HG03045 (cell line): Measurements from ENCODE around the gene PHRF1.

Experiments
- ATAC-seq: cut with Tn5 transposase; IDR thresholded peaks from one replicate; pipeline ENCODE4 v1.9.1; 2021; ENCODE audit warnings: mild to moderate bottlenecking, moderate library complexity; ENCODE audit not compliant: unreplicated experiment

The PHRF1 gene

DNA sequence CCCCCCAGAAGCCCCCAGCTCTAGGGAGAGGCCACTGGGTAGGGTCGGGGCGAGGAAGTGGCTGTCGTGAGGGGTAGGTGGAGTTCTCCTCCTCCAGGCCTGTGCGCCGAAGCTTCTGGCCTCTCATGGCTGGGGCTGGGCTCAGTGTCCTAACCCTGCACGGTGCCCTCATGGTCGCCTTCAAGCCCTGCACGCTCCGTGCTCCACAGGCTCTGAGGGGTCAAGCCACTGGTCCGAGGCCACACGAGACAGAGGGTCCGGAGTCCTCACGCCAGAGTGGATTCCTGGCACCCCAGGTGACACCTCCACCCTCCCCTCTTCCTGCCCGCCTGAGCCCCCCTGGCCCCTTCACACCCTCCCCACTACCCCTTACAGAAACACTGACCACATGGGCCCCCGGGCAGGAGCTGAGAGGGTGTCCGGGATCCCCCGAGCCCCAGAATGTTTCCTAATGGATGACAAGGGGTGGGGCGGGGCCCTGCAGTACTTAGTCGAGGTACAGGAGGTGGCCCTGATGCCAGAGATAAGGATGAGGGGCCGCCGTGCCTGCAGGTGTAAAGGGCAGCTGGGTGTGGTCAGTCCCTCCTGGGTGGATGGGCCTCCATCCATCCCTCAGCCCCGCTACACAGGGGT is 49.5 kb downstream of the PHRF1 start:
- no peak for ATAC-seq

DNA sequence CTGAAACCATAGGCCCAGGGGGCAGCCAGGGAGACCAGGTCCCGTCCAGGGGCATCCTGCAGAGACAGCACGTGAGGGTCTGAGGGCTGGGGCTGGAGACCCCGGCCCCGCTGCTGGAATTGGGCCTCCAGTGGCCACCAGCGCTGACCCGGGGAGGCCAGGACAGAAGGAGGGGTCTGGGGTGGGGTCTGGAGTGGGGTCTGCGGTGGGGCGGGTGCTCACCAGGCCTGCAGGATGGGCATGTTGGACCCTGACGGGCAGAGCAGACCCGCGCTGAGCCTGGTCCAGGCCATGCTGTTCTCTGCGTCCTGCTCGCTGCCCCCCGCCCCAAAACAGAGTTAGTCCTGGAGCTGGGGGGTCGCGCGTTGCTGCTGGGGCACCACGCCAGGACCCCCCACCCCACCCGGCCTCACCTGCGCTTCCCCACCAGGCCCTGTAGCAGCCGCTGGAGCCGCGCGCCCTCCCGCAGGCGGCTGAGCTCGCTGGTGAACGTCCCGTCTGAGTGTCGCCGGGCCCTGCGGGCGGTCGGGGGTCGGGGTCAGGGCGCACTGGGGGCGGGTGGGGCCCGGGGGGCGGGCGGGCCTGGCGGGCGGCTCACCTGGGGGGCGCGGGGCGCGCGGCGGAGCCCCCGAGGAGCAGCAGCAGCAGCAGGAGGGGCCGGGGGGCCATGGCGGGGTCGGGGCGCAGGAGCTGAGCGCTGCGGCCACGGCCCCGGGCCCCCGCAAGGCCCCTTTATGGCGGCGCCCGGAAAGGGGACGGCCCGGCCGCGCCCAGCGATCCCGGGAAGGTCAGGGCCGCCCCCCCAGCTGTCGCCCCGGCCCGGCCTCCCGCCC is 50.4 kb downstream of the PHRF1 start, which contains the start of gene SCT:
SCT (minus strand) TSS at position 707 of the 833 bp plus-strand sequence; CDS start at position 669, 38 bp downstream.
- ATAC-seq = no peak

DNA sequence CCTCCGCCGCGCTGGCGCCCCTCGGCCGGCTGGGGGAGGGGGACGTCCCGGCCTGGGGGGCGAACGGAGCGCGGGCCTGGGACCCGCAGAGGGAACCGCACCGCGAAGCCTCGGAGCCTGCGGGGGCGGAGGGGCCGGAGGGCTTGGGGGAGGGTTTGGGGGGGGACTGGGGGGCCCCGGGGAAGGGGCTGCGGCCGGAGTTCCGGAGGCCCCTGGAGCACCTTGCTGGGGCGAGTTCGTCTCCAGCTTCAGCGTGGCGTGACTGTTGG is 51.0 kb downstream of the PHRF1 start:
- ATAC-seq = no peak

DNA sequence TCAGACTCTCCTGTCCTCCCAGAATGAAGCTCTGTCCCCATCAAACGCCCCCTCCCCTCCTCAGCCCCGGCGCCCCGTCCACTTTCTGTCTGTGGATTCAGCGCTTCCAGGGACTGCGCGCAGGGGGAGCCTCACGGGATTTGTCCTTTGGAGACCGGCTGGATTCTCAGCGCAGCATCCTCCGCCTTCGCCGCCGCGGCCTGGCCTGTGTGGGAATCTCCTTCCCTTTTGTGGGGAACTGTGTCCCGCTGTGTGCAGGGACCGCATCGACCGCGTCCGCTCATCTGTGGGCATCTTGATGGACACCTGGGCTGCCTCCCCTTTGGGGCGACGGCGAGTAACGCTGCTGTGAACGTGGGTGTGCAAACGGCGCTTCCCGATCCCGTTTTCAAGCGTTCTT is 51.8 kb downstream of the PHRF1 start:
- ATAC-seq = no peak

DNA sequence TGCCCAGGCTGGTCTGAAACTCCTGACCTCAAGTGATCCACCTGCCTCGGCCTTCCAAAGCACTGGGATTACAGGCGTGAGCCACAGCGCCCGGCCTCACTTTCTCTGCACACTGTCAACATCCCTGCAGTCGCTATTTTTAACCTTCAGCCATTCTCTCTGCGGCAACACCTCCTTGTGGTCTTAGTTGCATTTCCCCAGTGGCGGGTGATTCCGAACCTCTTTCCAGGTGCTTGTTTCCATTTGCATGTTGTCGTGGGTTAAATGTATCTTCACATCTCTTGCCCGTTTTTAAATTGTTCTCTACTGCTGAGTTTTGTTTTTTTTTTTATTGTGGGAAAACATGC is 52.9 kb downstream of the PHRF1 start:
- ATAC-seq = no peak

DNA sequence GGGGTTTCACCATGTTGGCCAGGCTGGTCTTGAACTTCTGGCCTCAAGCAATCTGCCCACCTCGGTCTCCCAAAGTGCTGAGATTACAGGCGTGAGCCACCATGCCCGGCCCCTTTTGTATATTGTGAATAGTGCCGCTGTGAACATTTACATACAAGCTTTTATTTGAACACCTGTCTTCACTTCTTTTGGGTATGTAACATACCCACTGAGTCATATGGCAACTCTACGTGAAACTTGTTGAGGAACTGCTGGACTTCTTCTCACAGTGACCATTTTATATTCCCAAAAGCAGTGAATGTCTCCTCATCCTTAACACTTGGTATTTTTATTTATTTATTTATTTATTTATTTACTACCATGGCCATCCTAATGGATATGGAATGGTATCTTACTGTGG is 54.6 kb downstream of the PHRF1 start:
- ATAC-seq = no peak

DNA sequence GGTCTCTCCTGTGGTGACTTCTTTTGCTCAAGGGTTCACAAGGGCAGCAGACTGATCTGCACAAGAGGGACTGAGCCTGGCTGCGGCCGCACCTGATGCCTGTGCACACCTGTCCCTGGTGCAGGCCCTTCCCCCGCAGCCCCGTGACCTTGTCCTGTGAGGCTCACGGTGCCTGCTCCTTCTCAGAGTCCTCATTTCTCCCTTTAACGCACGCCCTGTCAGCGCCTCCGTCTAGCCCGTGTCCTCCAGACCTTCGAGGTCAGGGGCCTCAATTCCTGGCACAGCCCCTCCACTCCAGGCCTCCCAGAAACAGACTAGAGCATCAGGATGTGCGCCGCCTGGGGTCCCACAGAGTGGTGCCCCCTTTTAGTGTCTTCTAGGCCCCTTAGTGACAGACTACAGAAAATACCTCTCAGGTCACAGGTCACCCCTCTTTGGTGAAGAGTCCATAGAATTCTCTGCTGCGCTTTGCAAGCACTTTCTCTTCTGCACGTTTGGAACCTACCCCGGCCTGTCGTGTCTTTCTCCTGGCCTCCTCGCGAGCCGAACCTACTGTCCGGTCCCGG is 59.8 kb downstream of the PHRF1 start:
- ATAC-seq = no peak

DNA sequence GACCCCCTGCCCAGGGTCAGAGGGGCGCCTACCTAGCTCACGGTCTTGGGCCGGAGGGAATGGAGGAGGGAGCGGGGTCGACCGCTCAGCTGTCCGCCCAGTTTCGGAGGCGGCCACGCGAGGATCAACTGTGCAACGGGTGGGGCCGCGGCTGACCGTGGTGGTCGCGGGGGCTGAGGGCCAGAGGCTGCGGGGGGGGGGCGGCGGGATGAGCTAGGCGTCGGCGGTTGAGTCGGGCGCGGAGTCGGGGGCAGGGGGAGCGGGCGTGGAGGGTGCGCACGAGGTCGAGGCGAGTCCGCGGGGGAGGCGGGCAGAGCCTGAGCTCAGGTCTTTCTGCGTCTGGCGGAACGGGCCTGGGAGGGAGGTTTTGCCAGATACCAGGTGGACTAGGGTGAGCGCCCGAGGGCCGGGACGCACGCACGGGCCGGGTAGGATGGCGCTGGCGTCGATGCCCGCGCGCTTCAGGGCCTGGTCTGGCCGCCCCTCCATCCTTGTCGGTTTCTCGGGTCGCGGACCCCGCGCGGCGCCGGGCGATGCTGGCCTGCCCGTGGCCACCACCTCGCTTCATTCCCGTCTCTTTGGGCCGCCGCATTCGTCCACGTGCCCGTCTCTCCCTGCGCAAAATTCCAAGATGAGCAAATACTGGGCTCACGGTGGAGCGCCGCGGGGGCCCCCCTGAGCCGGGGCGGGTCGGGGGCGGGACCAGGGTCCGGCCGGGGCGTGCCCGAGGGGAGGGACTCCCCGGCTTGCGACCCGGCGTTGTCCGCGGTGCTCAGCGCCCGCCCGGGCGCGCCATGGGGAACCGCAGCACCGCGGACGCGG is 60.5 kb downstream of the PHRF1 start, which contains the start of gene DRD4:
DRD4 (plus strand) TSS at position 759 of the 822 bp plus-strand sequence; CDS start at position 795, 36 bp downstream.
- ATAC-seq = no peak

DNA sequence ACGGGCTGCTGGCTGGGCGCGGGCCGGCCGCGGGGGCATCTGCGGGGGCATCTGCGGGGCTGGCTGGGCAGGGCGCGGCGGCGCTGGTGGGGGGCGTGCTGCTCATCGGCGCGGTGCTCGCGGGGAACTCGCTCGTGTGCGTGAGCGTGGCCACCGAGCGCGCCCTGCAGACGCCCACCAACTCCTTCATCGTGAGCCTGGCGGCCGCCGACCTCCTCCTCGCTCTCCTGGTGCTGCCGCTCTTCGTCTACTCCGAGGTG is 61.0 kb downstream of the PHRF1 start:
- ATAC-seq = no peak

DNA sequence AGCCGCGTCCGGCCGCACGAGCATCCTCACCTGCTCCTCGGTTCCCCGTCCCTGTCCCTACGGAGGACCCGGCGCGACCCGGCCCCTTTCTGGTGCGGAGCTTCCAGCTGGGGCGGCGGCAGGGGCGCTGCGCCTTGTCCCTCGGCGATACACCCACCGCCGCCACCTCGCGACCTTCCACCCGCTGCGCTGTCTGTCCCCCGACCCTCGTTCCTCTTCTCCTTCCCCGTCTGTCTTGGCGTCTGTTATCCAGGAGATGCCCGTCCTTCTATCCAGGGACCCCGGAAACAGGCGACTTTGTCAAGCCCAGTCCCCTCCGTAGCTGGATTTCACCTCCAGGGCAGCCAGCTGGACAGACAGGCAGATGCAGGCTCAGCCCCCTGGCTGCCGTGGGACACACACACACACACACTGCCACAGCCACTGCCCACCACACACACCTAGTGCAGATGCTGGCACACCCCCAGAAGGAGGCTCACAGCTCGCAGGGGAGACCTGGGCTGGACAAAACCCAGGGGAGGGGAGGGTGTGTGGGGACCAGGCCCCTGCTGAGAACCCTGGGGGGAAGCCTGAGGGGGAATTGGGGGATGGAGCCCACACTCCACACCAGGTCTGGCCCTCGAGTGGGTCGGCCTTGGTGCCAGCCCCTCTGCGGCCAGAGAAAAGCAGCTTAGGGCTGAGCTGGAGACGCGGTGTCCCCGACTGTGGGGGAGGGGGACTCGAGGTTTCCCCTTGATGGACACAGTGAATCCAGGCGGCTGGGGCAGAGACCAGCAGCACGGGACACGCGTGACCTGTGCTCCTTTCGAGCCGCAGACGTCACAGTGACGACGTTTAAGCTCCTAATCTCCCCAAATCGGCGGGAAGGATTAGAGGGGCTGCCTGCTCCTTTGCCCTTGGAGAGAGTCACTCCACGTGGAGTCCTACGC is 61.6 kb downstream of the PHRF1 start:
- no peak for ATAC-seq

DNA sequence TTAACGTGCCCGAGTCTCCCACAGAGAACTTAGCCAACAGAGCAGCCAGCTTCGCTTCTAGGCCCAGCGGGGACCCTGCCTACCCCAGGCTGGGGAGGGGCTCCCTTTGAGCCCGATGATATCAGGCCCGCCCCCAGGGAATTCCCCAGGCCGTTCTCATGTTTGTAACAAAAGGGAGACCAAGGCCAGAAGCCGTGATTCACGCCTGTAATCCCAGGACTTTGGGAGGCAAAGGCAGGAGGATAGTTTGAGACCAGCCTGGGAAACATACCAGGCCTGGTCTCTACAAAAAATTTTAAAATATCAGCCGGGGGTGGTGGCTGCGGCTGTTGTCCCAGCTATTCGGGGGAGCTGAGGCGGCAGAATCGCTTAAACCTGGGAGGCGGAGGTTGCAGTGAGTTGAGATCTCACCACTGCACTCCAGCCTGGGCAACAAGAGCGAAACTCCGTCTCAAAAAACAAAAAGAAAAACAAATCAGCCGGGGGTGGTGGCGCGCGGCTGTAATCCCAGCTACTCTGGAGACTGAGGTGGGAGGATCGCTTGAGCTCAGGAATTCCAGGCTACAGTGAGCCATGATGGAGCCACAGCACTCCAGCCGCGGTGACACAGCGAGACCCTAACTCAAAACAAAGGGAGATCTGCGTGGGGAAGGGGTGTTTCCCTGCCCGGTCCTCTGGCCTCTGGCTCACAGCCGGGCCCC is 62.5 kb downstream of the PHRF1 start:
- no peak for ATAC-seq

DNA sequence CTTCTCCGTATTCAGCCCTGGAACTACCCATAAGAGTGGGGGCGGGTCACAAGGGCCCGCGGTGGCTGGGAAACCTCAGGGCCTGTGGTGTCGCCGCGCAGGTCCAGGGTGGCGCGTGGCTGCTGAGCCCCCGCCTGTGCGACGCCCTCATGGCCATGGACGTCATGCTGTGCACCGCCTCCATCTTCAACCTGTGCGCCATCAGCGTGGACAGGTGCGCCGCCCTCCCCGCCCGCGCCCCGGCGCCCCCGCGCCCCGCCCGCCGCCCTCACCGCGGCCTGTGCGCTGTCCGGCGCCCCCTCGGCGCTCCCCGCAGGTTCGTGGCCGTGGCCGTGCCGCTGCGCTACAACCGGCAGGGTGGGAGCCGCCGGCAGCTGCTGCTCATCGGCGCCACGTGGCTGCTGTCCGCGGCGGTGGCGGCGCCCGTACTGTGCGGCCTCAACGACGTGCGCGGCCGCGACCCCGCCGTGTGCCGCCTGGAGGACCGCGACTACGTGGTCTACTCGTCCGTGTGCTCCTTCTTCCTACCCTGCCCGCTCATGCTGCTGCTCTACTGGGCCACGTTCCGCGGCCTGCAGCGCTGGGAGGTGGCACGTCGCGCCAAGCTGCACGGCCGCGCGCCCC is 63.2 kb downstream of the PHRF1 start:
- ATAC-seq = no peak

DNA sequence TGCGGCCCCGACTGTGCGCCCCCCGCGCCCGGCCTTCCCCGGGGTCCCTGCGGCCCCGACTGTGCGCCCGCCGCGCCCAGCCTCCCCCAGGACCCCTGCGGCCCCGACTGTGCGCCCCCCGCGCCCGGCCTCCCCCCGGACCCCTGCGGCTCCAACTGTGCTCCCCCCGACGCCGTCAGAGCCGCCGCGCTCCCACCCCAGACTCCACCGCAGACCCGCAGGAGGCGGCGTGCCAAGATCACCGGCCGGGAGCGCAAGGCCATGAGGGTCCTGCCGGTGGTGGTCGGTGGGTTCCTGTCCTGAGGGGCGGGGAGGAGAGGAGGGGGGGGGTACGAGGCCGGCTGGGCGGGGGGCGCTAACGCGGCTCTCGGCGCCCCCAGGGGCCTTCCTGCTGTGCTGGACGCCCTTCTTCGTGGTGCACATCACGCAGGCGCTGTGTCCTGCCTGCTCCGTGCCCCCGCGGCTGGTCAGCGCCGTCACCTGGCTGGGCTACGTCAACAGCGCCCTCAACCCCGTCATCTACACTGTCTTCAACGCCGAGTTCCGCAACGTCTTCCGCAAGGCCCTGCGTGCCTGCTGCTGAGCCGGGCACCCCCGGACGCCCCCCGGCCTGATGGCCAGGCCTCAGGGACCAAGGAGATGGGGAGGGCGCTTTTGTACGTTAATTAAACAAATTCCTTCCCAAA is 63.9 kb downstream of the PHRF1 start:
- ATAC-seq = no peak

DNA sequence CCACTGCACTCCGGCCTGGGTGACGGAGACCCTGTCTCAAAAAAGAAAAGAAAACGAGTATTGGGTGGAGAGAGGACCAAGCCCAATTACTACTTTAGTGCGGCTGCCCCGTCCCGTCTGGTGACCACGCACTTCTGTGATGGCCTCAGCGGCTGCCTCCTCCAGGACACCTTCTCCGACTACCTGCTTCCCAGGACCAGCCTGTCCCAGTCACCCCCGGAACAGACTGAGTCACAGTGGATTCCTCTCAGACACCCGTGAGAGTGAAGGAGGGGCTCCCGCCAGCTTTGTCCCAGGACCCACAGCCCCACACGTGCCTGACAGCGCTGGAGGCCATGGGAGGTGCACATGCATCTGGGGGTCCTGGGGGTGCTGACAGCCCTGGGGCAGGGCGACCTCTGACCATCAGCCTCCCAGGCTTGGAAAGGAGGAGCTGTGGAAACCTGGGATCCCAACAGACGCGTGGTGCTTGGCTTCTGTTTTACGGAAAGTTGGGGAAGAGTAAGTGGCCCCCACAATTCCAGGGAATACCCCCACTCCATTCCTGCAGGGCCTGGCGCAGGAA is 65.6 kb downstream of the PHRF1 start:
- ATAC-seq = no peak

DNA sequence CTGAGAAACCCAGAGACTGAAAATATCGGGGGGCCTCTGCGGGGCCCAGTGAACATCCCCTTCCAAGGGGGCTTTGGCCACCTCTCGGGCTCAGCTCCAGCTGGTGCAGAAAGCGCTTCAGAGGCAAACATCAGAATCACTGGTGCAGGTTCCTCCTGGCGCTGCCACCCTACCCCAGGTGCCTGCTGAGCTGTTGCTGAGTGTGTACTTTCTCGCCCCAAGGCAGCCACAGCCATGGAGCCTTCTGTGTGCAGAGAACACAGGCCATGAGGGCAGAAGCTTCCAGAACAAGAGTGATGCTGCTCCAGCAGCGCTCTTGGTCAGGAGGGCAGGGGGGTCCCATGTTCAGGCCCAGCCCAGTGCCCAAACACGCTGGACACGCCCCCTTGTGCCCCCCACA is 67.1 kb downstream of the PHRF1 start:
- ATAC-seq = no peak

DNA sequence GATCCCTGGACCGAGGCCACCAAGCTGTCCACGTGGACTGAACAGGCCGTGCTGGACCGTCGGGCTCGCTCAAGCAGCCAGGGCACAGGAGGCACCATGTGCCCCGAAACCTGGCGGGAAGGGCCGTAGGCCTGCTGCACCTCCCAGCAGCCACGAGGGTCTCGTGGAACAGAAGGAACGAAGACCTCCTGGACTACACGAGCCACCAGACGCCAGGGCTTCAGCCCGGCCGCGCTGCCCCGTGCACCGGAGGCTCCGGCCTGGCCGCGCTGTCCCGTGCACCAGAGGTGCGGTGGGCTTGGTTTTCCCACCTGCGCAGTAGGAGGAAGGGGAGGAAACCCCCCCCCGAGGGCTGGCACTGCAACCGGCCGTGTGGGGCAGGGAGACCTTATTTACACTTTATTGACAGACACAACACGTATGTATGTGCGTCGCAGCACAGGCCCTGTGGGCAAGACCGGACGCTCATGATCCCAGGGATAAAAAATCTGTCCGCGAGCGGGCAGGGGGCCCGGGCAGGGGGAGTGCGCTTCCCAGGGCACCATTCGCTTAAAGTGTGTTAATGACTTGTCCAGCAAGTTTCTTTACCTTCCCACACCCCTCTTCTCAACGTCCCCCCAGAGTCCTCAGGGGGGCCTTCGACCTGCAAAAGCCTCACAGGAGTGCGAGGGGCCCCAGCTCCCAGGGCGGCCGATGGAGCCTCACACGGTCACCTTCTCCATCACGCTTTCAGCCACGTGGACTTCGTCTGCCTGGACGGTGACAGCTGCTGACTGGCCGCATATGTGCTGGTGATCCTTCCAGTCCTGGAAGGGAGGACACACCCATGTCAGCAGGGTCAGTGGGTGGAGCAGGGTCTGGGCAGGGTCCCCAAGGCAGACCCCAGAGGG is 67.8 kb downstream of the PHRF1 start:
- no peak for ATAC-seq

DNA sequence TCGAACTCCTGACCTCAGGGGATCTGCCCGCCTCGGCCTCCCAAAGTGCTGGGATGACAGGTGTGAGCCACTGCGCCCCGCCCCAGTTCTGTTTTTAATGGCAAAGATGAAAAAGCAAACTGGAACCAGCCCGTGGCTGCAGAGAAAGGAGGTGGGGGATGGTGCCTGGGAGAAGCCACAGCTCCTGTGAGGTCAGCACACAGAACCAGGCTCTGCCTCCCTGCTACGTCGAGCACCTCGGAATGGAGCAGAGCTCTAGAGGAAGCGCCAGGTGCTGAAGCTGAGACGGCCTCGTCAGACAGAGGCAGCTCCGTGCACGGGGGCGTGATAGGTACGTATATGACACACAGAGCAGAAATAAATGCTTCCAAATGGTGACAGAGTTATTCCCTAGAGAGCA is 69.3 kb downstream of the PHRF1 start:
- ATAC-seq = no peak

DNA sequence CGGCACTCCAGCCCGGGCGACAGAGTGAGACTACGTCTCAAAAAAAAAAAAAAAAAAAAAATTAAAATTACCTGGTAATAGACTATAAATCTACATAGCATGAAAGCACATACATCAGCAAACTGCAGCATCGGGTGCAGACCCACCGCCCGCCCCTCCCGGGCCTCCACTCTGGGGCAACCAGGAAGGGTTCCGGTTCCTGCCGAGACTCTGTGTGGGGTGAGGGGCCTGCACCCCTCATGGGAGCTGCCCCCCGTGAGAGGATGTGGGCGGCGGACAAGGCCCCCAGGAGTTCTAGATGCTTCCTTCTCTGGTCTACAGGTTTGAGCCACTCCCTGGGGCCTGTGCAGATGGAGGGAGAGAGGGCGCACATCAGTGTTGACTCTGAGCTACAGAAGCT is 69.9 kb downstream of the PHRF1 start:
- ATAC-seq = no peak
